Activated naive CD8-positive, alpha-beta T cell (primary cell): ENCODE results near the gene KANSL1.

Experiments used
- H3K27ac Mint-ChIP-seq: one replicate; pipeline ENCODE4 v1.8.0; 2021; ENCODE audit warnings: mixed read lengths
- H3K27me3 Mint-ChIP-seq: one replicate; pipeline ENCODE4 v1.8.0; 2021; ENCODE audit warnings: mixed read lengths
- H3K36me3 Mint-ChIP-seq: one replicate; pipeline ENCODE4 v1.8.0; 2021; ENCODE audit warnings: mixed read lengths
- H3K4me1 Mint-ChIP-seq: one replicate; pipeline ENCODE4 v1.8.0; 2021; ENCODE audit warnings: low read depth, mixed read lengths
- H3K4me3 Mint-ChIP-seq: one replicate; pipeline ENCODE4 v1.8.0; 2021; ENCODE audit warnings: mild to moderate bottlenecking, mixed read lengths
- H3K9me3 Mint-ChIP-seq: one replicate; pipeline ENCODE4 v1.8.0; 2021; ENCODE audit warnings: low read depth, mixed read lengths

Gene KANSL1

DNA sequence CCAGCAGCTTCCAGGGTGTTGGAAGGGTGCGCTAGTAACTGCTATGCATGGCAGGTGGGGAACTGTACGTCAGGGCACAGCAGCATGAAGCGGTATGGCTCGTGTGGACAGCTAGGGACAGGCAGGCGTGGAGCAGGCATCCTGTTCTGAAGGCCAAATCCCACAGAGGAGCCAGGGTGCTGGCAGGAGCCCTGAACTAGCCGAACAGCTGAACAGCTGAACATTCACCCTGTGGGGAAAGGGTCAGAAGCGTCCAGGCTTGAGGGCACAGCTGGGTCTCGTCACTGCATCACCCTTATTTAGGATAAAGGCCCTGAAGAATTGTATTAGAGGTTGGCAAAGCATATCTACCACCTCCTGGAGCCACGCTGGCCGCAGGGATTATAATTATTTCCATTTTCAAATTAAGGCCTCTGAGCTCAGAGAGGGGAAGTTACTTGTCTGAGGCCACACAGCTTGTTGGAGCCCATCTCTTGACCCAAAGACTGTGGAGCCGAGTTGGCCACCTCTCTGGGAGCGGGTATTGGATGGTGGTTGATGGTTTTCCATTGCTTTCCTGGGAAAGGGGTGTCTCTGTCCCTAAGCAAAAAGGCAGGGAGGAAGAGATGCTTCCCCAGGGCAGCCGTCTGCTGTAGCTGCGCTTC, 197.5 kb downstream of the KANSL1 start:
- Mint-ChIP-seq H3K4me1 (no peaks in the 10 kb centered on the region), H3K36me3 (no peaks in the 10 kb centered on the region), H3K27ac (no peak overlapping the region), H3K4me3 (no peak overlapping the region), H3K27me3 (no peaks in the 10 kb centered on the region), H3K9me3 (no peaks in the 10 kb centered on the region)

DNA sequence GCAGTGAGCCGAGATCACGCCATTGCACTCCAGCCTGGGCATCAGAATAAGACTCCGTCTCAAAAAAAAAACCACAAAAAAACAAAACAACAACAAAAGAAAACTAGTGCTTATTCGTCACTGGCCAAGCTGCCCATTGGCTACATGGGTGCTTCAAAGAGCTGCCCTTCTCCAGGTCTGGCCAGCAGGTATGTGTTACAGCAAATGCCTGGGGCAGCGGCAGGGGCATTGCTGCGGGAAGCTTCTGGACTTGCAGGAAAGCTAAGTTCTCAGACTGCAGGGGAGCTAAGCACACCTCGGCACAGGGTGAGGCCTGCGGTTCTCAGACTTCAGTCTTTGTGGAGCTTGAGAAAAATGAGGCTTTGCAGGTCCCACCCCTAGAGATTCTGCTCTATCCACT, 198.2 kb downstream of the KANSL1 start:
- no peaks in the 10 kb centered on the region for H3K4me1 Mint-ChIP-seq
- no peaks in the 10 kb centered on the region for H3K27me3 Mint-ChIP-seq
- no peak overlapping the region for H3K4me3 Mint-ChIP-seq
- H3K27ac Mint-ChIP-seq, result no peak overlapping the region
- H3K9me3 Mint-ChIP-seq, result no peaks in the 10 kb centered on the region
- no peaks in the 10 kb centered on the region for H3K36me3 Mint-ChIP-seq

DNA sequence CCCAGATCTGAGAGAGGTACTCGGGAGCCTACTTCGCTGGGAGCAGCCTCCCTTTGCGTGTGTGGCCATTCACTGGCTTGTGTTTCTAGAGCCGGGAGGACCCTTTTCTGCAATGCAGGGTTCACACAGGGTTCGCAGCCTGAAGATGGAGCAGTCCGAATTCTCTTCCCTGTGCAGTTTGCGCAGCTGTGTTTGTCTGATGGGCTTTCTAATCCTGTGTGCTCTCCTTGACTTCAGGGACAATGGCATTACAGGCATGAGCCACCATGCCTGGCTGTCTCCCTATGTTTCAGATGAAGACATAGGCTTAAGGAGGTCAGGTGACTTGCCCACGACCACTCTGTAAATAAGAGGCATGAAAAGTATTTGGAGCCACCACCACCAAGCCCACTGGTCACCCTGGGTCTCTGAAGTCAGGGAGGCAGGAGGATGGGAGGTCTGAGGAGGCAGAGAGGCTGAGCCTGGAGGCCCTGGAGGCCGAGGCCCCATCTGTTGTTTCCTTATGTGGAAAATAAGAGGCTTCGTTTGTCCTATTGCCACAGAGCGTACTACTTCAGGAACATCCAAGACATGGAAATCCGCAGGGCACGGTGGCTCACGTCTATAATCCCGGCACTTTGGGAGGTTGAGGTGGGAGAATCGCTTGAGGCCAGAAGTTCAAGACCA, 199.1 kb downstream of the KANSL1 start:
- Mint-ChIP-seq H3K4me3 (no peak overlapping the region), H3K4me1 (no peaks in the 10 kb centered on the region), H3K36me3 (no peaks in the 10 kb centered on the region), H3K27me3 (no peaks in the 10 kb centered on the region), H3K9me3 (no peaks in the 10 kb centered on the region), H3K27ac (no peak overlapping the region)

DNA sequence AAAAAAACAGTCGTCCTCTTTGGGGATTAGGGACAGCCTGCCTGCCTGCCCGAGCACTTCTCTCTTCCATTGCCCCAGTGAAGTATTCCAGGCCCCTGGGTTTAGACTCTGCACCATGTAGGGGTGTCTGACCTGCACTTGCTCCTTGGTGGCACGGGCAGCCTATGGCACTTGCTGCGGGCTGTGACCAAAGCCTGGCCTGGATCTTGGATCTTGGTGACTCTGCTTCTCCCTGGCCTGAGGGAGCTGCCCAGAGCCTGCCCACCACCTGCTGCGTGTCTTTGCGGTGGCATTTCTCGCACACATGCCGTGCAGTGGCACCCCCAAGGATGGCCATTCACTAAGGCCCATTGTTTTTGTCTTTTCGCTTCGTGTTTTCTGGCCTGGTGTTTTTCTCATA, 200.3 kb downstream of the KANSL1 start:
- Mint-ChIP-seq H3K27me3 (no peaks in the 10 kb centered on the region), H3K27ac (no peak overlapping the region), H3K4me3 (no peak overlapping the region), H3K4me1 (no peaks in the 10 kb centered on the region), H3K9me3 (no peaks in the 10 kb centered on the region), H3K36me3 (no peaks in the 10 kb centered on the region)

DNA sequence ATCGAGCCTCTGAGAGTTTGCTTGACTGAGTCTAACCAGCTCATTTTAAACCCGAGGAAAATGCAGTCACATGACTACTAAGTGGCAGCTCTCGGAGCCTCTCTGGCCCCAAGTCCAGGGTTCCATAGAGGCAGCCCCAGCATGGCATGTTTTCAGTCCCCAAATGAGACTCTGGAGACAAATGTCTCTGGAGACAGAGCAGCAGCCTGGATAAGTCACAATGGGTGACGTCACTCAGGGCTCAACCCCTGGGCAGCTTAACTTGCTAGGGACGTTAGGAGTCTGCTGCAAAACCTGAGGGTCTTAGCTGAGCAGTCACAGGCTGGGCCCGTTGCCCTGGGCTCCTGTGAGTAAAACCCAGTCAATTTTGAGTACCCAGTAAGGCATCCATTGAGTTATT, 201.1 kb downstream of the KANSL1 start:
- H3K36me3 Mint-ChIP-seq, result no peaks in the 10 kb centered on the region
- H3K4me3 Mint-ChIP-seq, result no peak overlapping the region

DNA sequence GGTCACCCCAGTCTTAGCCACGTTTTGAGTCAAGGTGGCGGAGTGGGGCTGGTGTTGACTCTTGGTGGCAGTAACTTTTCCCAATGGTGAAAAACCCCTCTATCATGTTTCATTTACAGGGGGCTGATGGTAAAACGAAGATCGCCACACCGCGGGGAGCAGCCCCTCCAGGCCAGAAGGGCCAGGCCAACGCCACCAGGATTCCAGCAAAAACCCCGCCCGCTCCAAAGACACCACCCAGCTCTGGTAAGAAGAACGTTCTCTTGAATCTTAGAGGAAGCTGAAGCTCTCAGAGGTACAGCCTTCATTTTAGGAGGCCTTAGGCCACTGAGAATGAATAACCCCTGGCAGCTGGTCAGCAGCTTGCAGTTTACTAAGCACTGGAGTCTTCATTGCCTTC, 201.9 kb downstream of the KANSL1 start:
- no peaks in the 10 kb centered on the region for H3K9me3 Mint-ChIP-seq
- no peaks in the 10 kb centered on the region for H3K4me1 Mint-ChIP-seq
- H3K36me3 Mint-ChIP-seq, result no peaks in the 10 kb centered on the region
- H3K4me3 Mint-ChIP-seq, result no peak overlapping the region
- H3K27me3 Mint-ChIP-seq, result no peaks in the 10 kb centered on the region
- H3K27ac Mint-ChIP-seq, result no peak overlapping the region

More for the DNA sequence above, 201.1 kb downstream of the KANSL1 start:
- Mint-ChIP-seq H3K27ac (no peak overlapping the region), H3K4me1 (no peaks in the 10 kb centered on the region), H3K27me3 (no peaks in the 10 kb centered on the region), H3K9me3 (no peaks in the 10 kb centered on the region)

DNA sequence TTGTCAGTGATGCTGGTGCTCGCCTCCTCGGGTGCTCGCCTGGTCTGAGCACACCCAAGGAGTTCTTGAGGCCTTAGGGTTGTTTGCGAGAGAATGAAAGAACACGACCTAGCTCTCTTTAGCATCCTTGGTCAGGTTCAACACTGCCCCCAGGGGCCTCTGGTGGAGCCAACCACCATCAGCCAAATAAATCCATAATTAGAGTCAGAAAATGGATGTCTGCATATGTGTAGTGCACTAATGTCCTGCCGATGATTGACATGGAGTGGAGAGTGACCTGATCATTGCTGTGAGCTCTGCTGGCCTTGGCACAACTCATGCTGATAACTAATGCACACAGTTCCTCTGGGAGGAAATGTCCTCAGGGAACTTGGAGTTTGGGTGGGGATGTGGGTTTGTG, 202.3 kb downstream of the KANSL1 start:
- no peak overlapping the region for H3K27ac Mint-ChIP-seq
- H3K27me3 Mint-ChIP-seq, result no peaks in the 10 kb centered on the region
- no peaks in the 10 kb centered on the region for H3K9me3 Mint-ChIP-seq
- no peaks in the 10 kb centered on the region for H3K36me3 Mint-ChIP-seq
- H3K4me3 Mint-ChIP-seq, result no peak overlapping the region
- no peaks in the 10 kb centered on the region for H3K4me1 Mint-ChIP-seq

DNA sequence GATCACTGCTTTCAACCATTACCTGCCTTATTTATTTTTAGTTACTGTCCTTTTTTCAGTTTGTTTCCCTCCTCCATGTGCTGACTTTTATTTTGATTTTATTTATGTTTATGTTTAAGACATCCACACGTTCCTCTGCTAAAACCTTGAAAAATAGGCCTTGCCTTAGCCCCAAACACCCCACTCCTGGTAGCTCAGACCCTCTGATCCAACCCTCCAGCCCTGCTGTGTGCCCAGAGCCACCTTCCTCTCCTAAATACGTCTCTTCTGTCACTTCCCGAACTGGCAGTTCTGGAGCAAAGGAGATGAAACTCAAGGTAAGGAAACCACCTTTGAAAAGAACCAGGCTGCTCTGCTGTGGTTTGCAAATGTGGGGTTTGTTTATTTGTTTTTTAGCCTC, 203.5 kb downstream of the KANSL1 start:
- H3K27ac Mint-ChIP-seq, result no peak overlapping the region
- no peaks in the 10 kb centered on the region for H3K9me3 Mint-ChIP-seq
- H3K27me3 Mint-ChIP-seq, result no peaks in the 10 kb centered on the region
- no peaks in the 10 kb centered on the region for H3K36me3 Mint-ChIP-seq
- no peak overlapping the region for H3K4me3 Mint-ChIP-seq
- H3K4me1 Mint-ChIP-seq, result no peaks in the 10 kb centered on the region

DNA sequence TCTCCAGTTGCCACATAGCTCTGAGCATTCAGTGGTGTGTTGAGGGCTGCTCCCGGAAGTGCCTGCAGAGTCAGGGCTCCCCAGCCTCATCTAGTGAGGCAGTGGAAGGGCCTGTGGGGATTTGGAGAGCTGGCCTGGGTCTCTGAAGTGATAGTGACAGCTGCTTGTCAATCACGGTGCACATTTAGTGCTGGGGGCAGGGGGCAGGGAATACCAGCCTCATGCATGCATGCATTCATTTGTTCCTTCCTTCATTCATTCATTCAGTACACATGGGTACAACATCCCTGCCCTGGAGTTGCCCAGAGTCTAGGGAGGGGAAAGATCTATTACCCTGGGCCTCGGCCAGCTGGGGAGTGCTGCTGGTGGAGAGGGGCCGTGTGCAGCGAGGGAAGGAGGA, 205.5 kb downstream of the KANSL1 start:
- Mint-ChIP-seq H3K4me3 (no peak overlapping the region), H3K27ac (no peak overlapping the region), H3K4me1 (no peaks in the 10 kb centered on the region), H3K27me3 (no peaks in the 10 kb centered on the region), H3K36me3 (no peaks in the 10 kb centered on the region), H3K9me3 (no peaks in the 10 kb centered on the region)

DNA sequence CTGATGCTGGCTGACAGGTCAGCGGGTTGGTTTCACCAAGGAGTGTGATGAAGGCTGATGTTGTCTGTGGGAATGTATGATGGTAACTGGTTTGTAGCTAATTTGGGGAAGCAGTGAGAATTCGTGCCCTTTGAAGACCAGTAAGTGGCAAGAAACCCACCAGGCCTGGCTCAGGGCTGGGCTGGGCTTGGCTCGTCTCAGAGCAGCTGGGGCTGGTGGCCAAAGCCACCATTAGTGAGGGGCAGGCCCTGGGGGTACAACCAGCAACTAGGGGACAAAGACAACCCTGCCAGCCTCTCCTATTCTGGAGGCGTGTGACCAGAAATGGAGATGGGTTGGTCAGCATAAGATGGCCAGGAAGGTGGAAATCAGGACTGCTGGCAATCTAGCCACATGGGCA, 207.2 kb downstream of the KANSL1 start:
- H3K27ac Mint-ChIP-seq, result no peak overlapping the region
- no peak overlapping the region for H3K4me3 Mint-ChIP-seq
- H3K4me1 Mint-ChIP-seq, result no peaks in the 10 kb centered on the region
- no peaks in the 10 kb centered on the region for H3K9me3 Mint-ChIP-seq
- H3K27me3 Mint-ChIP-seq, result no peaks in the 10 kb centered on the region
- H3K36me3 Mint-ChIP-seq, result no peaks in the 10 kb centered on the region

DNA sequence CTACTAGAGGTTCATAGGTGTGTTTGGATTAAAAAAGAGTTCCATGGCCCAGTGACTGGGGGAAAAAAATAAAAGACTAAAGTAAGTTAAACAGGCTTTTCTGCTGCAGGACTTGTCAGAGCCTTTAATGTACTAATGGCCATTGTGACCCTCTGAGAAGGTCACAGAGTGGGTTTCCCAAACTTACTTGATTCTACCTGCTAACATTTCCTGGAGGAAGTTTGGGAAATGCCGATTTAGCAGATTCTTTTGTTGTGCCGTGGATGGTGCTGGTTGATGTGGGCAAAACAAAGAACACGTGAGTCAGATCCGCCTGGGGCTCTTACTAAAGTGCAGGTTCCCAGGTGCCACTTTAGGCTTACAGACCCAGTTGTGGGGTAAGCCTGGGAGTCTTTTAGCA, 207.8 kb downstream of the KANSL1 start:
- Mint-ChIP-seq H3K27me3 (no peaks in the 10 kb centered on the region), H3K4me1 (no peaks in the 10 kb centered on the region), H3K27ac (no peak overlapping the region), H3K36me3 (no peaks in the 10 kb centered on the region), H3K9me3 (no peaks in the 10 kb centered on the region), H3K4me3 (no peak overlapping the region)

DNA sequence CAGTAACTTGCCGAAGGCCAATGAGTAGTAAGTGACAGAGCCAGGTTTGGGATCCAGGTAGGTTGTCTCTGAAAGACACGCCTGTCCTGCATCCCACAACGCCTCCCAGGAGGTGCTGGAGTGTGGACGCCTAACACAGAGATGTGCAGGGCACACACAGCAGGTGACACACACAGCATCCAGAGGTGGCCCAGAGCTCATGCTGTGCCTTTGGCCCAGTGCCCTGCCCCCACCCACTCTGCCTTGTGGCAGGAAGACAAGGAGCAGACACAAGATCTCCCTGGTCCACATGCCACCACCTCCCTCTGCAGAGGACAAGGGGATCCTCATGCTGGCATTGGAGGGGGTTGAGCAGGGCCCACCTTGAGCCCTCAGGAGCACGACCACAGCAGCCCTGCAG, 208.9 kb downstream of the KANSL1 start:
- H3K36me3 Mint-ChIP-seq, result no peaks in the 10 kb centered on the region
- no peaks in the 10 kb centered on the region for H3K9me3 Mint-ChIP-seq
- no peaks in the 10 kb centered on the region for H3K27me3 Mint-ChIP-seq
- H3K27ac Mint-ChIP-seq, result no peak overlapping the region
- no peaks in the 10 kb centered on the region for H3K4me1 Mint-ChIP-seq
- H3K4me3 Mint-ChIP-seq, result no peak overlapping the region

DNA sequence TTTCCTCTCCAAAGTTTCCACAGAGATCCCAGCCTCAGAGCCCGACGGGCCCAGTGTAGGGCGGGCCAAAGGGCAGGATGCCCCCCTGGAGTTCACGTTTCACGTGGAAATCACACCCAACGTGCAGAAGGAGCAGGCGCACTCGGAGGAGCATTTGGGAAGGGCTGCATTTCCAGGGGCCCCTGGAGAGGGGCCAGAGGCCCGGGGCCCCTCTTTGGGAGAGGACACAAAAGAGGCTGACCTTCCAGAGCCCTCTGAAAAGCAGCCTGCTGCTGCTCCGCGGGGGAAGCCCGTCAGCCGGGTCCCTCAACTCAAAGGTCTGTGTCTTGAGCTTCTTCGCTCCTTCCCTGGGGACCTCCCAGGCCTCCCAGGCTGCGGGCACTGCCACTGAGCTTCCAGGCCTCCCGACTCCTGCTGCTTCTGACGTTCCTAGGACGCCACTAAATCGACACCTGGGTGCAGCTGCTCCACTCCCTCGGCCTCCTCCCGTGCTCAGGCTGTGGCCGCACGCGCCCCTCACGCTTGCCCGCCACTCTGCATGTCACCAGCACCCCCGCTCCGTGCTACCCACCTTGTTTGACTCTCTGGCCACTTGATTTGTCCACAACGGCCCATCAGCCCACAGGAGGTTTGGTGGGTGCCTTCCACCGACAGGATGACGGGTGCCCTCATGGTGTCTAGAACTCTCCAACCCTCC, 209.5 kb downstream of the KANSL1 start:
- Mint-ChIP-seq H3K36me3 (no peaks in the 10 kb centered on the region), H3K4me1 (no peaks in the 10 kb centered on the region), H3K9me3 (no peaks in the 10 kb centered on the region), H3K4me3 (no peak overlapping the region), H3K27ac (no peak overlapping the region), H3K27me3 (no peaks in the 10 kb centered on the region)

DNA sequence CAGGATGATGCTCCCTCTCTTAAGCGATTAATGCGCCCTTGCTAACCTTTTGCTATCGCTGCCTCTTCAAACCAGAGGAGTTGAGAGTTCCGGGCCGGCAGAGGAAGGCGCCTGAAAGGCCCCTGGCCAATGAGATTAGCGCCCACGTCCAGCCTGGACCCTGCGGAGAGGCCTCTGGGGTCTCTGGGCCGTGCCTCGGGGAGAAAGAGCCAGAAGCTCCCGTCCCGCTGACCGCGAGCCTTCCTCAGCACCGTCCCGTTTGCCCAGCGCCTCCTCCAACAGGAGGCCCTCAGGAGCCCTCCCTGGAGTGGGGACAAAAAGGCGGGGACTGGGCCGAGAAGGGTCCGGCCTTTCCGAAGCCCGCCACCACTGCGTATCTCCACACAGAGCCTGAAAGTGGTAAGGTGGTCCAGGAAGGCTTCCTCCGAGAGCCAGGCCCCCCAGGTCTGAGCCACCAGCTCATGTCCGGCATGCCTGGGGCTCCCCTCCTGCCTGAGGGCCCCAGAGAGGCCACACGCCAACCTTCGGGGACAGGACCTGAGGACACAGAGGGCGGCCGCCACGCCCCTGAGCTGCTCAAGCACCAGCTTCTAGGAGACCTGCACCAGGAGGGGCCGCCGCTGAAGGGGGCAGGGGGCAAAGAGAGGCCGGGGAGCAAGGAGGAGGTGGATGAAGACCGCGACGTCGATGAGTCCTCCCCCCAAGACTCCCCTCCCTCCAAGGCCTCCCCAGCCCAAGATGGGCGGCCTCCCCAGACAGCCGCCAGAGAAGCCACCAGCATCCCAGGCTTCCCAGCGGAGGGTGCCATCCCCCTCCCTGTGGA, 210.2 kb downstream of the KANSL1 start:
- H3K27ac Mint-ChIP-seq, result no peak overlapping the region
- no peaks in the 10 kb centered on the region for H3K4me1 Mint-ChIP-seq
- H3K36me3 Mint-ChIP-seq, result no peaks in the 10 kb centered on the region

DNA sequence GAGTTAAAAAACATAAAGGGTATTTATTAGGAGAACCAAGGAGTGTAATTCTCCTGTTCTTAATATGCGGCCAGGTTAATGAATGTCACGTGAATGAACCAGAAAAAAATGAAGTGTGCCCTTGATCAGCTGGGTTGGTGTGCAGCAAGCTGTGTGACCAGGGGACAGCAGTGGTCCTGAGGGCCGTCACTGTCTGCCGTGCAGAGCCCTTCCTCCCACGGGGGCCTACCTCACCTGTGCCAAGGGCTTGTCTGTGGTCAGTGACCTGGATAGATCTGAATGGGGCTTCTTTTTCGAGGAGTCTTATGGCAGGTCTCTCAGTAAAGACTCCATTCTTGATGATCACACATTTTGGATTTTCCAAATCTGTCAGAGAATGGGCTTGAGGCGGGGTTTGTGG, 211.9 kb downstream of the KANSL1 start:
- no peak overlapping the region for H3K4me3 Mint-ChIP-seq
- H3K36me3 Mint-ChIP-seq, result no peaks in the 10 kb centered on the region

More for the DNA sequence above, 210.2 kb downstream of the KANSL1 start:
- Mint-ChIP-seq H3K4me3 (no peak overlapping the region), H3K27me3 (no peaks in the 10 kb centered on the region), H3K9me3 (no peaks in the 10 kb centered on the region)

More for the DNA sequence above, 211.9 kb downstream of the KANSL1 start:
- H3K9me3 Mint-ChIP-seq, result no peaks in the 10 kb centered on the region
- H3K4me1 Mint-ChIP-seq, result no peaks in the 10 kb centered on the region
- no peak overlapping the region for H3K27ac Mint-ChIP-seq
- no peaks in the 10 kb centered on the region for H3K27me3 Mint-ChIP-seq
